Panc1 (cell line): Measurements from ENCODE around the gene POLR1C. TPM values are rescaled to one million over a fixed set of nuclear protein-coding genes. Genes with fewer than 3 reads are reported as not detected.
"Not testable (repeated sequence)": the region's sequence is repeated elsewhere in the genome, so short reads cannot be mapped to it uniquely, and the experiment has no call there.

Source experiments
- ATAC-seq: fragments of 200-7000 bp; cut with Tn5 transposase; 2 replicates; pipeline ENCODE4 v1.9.1; 2020; ENCODE audit warnings: mild to moderate bottlenecking, moderate library complexity
- BruUV-seq: library from RNA; stranded (reverse); fragments of 400-500 nt; replicated peaks from 2 replicates; lab custom pipeline; 2021; lab: Mats Ljungman, UMichigan
- CTCF ChIA-PET: fragments of 300-600 bp; sonication (Branson Sonifier 250); formaldehyde crosslinking; loops from one replicate; lab custom pipeline; 2022; ENCODE audit warnings: antibody characterized with exemption; lab: Charles Lee
- POLR2A ChIA-PET: fragments of 300-600 bp; sonication (Branson Sonifier 250); formaldehyde crosslinking; loops from one replicate; lab custom pipeline; 2022; ENCODE audit warnings: antibody characterized with exemption; lab: Charles Lee
- DNase-seq: peaks from one replicate; pipeline ENCODE4 v3.0.0-alpha.2; 2010; ENCODE audit warnings: low read depth, low spot score
- H3K27ac ChIP-seq: 2 replicates; pipeline ENCODE4 v1.5.1; 2011; ENCODE audit warnings: mild to moderate bottlenecking, low read length, inconsistent platforms
- H3K27me3 ChIP-seq: fragments of 200-500 bp; sonication (Bioruptor generic); 2 replicates; pipeline ENCODE4 v1.6.0; 2014; ENCODE audit warnings: low read length, inconsistent platforms; ENCODE audit not compliant: control insufficient read depth, insufficient read depth
- H3K36me3 ChIP-seq: fragments of 200-500 bp; sonication (Bioruptor generic); 2 replicates; pipeline ENCODE4 v1.5.1; 2014; ENCODE audit warnings: inconsistent platforms, mild to moderate bottlenecking, low read length, moderate library complexity; ENCODE audit not compliant: control insufficient read depth, insufficient read depth
- H3K4me1 ChIP-seq: 2 replicates; pipeline ENCODE4 v1.5.1; 2011; ENCODE audit warnings: inconsistent platforms, mild to moderate bottlenecking, low read length, moderate library complexity; ENCODE audit not compliant: control insufficient read depth, insufficient read depth
- H3K4me3 ChIP-seq, 2 experiments: 2 replicates each; pipeline ENCODE4 v1.5.1; 2011 to 2012; ENCODE audit warnings: low read depth in 2 of 2, low read length in 2 of 2, mild to moderate bottlenecking in 2 of 2, inconsistent platforms in 1 of 2, moderate library complexity in 1 of 2
- H3K9me3 ChIP-seq: fragments of 200-500 bp; sonication (Bioruptor generic); 2 replicates; pipeline ENCODE4 v1.5.1; 2014; ENCODE audit warnings: low read depth, mild to moderate bottlenecking, inconsistent platforms, low read length, moderate library complexity; ENCODE audit not compliant: control insufficient read depth, insufficient read depth
- CTCF ChIP-seq: fragments of 450-650 bp; IDR thresholded peaks from 2 replicates; pipeline ENCODE4 v1.5.1; 2017; ENCODE audit warnings: mild to moderate bottlenecking
- POLR2AphosphoS5 ChIP-seq: IDR thresholded peaks from 2 replicates; pipeline ENCODE4 v1.6.1; 2012; ENCODE audit warnings: mild to moderate bottlenecking, low read depth, low read length, moderate library complexity
- REST ChIP-seq, 2 experiments: IDR thresholded peaks; 2 replicates each; pipeline ENCODE4 v1.6.1; 2011 to 2012; ENCODE audit warnings: low read depth in 2 of 2, control low read depth in 1 of 2, low read length in 1 of 2, mild to moderate bottlenecking in 1 of 2, moderate library complexity in 1 of 2; ENCODE audit not compliant: insufficient read depth in 1 of 2
- SIN3A ChIP-seq: IDR thresholded peaks from 2 replicates; pipeline ENCODE4 v1.6.1; 2012; ENCODE audit warnings: low read depth, mild to moderate bottlenecking, low read length, moderate library complexity, borderline replicate concordance; ENCODE audit not compliant: insufficient read depth
- TCF7L2 ChIP-seq: IDR thresholded peaks from 2 replicates; pipeline ENCODE4 v1.6.1; 2011; ENCODE audit warnings: mild to moderate bottlenecking, low read depth, low read length, inconsistent platforms
- in situ Hi-C: cut with HindIII; loops from 2 replicates; pipeline ENCODE4 v1.10.0; 2016; ENCODE audit warnings: low sequenced_read_pairs, low pct_unique_long_range_greater_than_20kb
- intact Hi-C: fragments of 100-400 bp; cut with micrococcal nuclease; formaldehyde crosslinking; loops from one replicate; pipeline ENCODE4 v1.10.0; 2022; ENCODE audit not compliant: unreplicated experiment
- total RNA-seq: library from RNA; stranded (reverse); gene quantifications from one replicate; pipeline ENCODE4 v1.2.1, GENCODE V29; 2021; ENCODE audit not compliant: unreplicated experiment

Gene POLR1C
- total RNA-seq, 1 experiment from 2014 or later = 65.1 TPM

GRCh38 chr6:43524483-43524961 is 7.6 kb downstream of the POLR1C start:
- ATAC-seq (no peak), DNase-seq (no peak)
- intact Hi-C loops (no loop called here), in situ Hi-C loops (loop anchor here (10.0 kb wide), 1 partner anchor 70 kb away; no protein-coding TSS in a partner anchor)
- no TSS peak for BruUV-seq
- no peak for TF ChIP-seq SIN3A
- TF ChIP-seq CTCF = no peak
- TF ChIP-seq TCF7L2 = no peak
- TF ChIP-seq REST (IDR thresholded peaks at IDR 0.05; ENCODE audit: insufficient read depth in 1 of 2, low read depth in 2 of 2, low read length in 1 of 2) = no peak
- no peak for TF ChIP-seq POLR2AphosphoS5
- no peaks in the 10 kb centered on the region; the same call in 1 of the 2 replicates for H3K4me1 ChIP-seq
- H3K27me3 ChIP-seq = no peaks in the 10 kb centered on the region
- H3K27ac ChIP-seq = no peak overlapping the region
- ChIA-PET CTCF (no interaction called here), POLR2A (no interaction called here)
- H3K36me3 ChIP-seq = peaks cover 25% of the 10 kb centered on the region
- H3K9me3 ChIP-seq = no peaks in the 10 kb centered on the region
- no peak overlapping the region for H3K4me3 ChIP-seq

- Histone ChIP-seq H3K9me3 (no peaks in the 10 kb centered on the region), H3K4me3 (no peak overlapping the region), H3K27me3 (no peaks in the 10 kb centered on the region), H3K27ac (no peak overlapping the region), H3K36me3 (peaks cover 18% of the 10 kb centered on the region), H3K4me1 (no peaks in the 10 kb centered on the region)
- ChIA-PET POLR2A (interaction anchor here (0.7 kb wide), 1 partner anchor 15 kb away, joined by 3 read pairs; the partner anchor contains the start of gene POLR1C), CTCF (interaction anchor here (0.5 kb wide), 1 partner anchor 76 kb away, joined by 5 read pairs; no protein-coding TSS in a partner anchor)
- BruUV-seq = no TSS peak
- no peak for TF ChIP-seq CTCF
- no peak for TF ChIP-seq POLR2AphosphoS5
- TF ChIP-seq REST (IDR thresholded peaks at IDR 0.05; ENCODE audit: insufficient read depth in 1 of 2, low read depth in 2 of 2, low read length in 1 of 2) = no peak
- TF ChIP-seq SIN3A = no peak
- TF ChIP-seq TCF7L2 = no peak
- in situ Hi-C loops = no loop called here
- no peak for DNase-seq
- intact Hi-C loops = no loop called here
- no peak for ATAC-seq
These were observed 15.3 kb downstream of the POLR1C start for GRCh38 chr6:43532201-43532600.

GRCh38 chr6:43538986-43539385 is 22.1 kb downstream of the POLR1C start:
- DNase-seq, BruUV-seq, H3K9me3 ChIP-seq, H3K4me1 ChIP-seq, in situ Hi-C loops, POLR2A ChIA-PET, H3K27me3 ChIP-seq, ATAC-seq, H3K27ac ChIP-seq, intact Hi-C loops, H3K4me3 ChIP-seq: not testable (repeated sequence)
- CTCF ChIA-PET = interaction anchor here (0.7 kb wide), 1 partner anchor 53 kb away, joined by 3 read pairs; no protein-coding TSS in a partner anchor
- H3K36me3 ChIP-seq = peaks cover 13% of the 10 kb centered on the region
